Trophoblast cell (in vitro differentiated cells and primary cell): Measurements from ENCODE around the gene ABTB2.
A peak's percentile ranks its signal among the peaks of the same experiment; 100 is the strongest.

ENCODE experiments used
- DNase-seq, 2 donors: peaks; one replicate each; pipeline ENCODE4 v3.0.0-alpha.2; 2016
- H2AFZ ChIP-seq: 2 replicates; pipeline ENCODE4 v1.6.1; 2013; ENCODE audit warnings: low read length, moderate library complexity, mild to moderate bottlenecking; ENCODE audit not compliant: insufficient read depth, poor library complexity
- H2AK5ac ChIP-seq: 2 replicates; pipeline ENCODE4 v1.6.1; 2013; ENCODE audit warnings: mild to moderate bottlenecking, low read length
- H2BK120ac ChIP-seq: 2 replicates; pipeline ENCODE4 v1.6.1; 2013; ENCODE audit warnings: low read length, mild to moderate bottlenecking, moderate library complexity; ENCODE audit not compliant: insufficient read depth, poor library complexity
- H2BK12ac ChIP-seq: 2 replicates; pipeline ENCODE4 v1.6.1; 2013; ENCODE audit warnings: mild to moderate bottlenecking, low read length, moderate library complexity
- H2BK5ac ChIP-seq: 2 replicates; pipeline ENCODE4 v1.6.1; 2013; ENCODE audit warnings: low read length, low read depth, moderate library complexity, mild to moderate bottlenecking; ENCODE audit not compliant: poor library complexity
- H3K14ac ChIP-seq: 2 replicates; pipeline ENCODE4 v1.6.1; 2013; ENCODE audit warnings: mild to moderate bottlenecking, low read length
- H3K18ac ChIP-seq: 2 replicates; pipeline ENCODE4 v1.6.1; 2013; ENCODE audit warnings: mild to moderate bottlenecking, low read length
- H3K23ac ChIP-seq: 2 replicates; pipeline ENCODE4 v1.6.1; 2013; ENCODE audit warnings: low read length
- H3K27ac ChIP-seq: 2 replicates; pipeline ENCODE4 v1.5.1; 2013; ENCODE audit warnings: low read depth, mild to moderate bottlenecking, inconsistent platforms, low read length, moderate library complexity
- H3K27me3 ChIP-seq: 2 replicates; pipeline ENCODE4 v1.6.1; 2013; ENCODE audit warnings: inconsistent platforms, mild to moderate bottlenecking, low read length, moderate library complexity; ENCODE audit not compliant: insufficient read depth
- H3K36me3 ChIP-seq, 2 experiments: 1 replicate in 1 of 2; 2 replicates in 1 of 2; pipeline ENCODE4 v1.6.1; 2013; ENCODE audit warnings: low read length in 2 of 2, mild to moderate bottlenecking in 2 of 2, moderate library complexity in 1 of 2; ENCODE audit not compliant: insufficient read depth in 2 of 2, control insufficient read depth in 1 of 2
- H3K4ac ChIP-seq: 2 replicates; pipeline ENCODE4 v1.6.1; 2013; ENCODE audit warnings: low read depth, mild to moderate bottlenecking, low read length, moderate library complexity
- H3K4me1 ChIP-seq, 2 experiments: 1 replicate in 1 of 2; 2 replicates in 1 of 2; pipeline ENCODE4 v1.6.1; 2013; ENCODE audit warnings: low read length in 2 of 2, mild to moderate bottlenecking in 2 of 2, moderate library complexity in 1 of 2; ENCODE audit not compliant: insufficient read depth in 2 of 2, control insufficient read depth in 1 of 2
- H3K4me2 ChIP-seq: 2 replicates; pipeline ENCODE4 v1.6.1; 2013; ENCODE audit warnings: inconsistent platforms, mild to moderate bottlenecking, low read length, moderate library complexity
- H3K4me3 ChIP-seq: 2 replicates; pipeline ENCODE4 v1.5.1; 2013; ENCODE audit warnings: mild to moderate bottlenecking, low read depth, low read length, inconsistent platforms
- H3K79me1 ChIP-seq: one replicate; pipeline ENCODE4 v1.6.1; 2013; ENCODE audit warnings: low read length
- H3K79me2 ChIP-seq: 2 replicates; pipeline ENCODE4 v1.6.1; 2013; ENCODE audit warnings: low read length, mild to moderate bottlenecking; ENCODE audit not compliant: control insufficient read depth, insufficient read depth, poor library complexity
- H3K9ac ChIP-seq: 2 replicates; pipeline ENCODE4 v1.6.1; 2013; ENCODE audit warnings: mild to moderate bottlenecking, low read length
- H3K9me3 ChIP-seq: 2 replicates; pipeline ENCODE4 v1.6.1; 2013; ENCODE audit warnings: low read depth, mild to moderate bottlenecking, control low read depth, inconsistent platforms, low read length; ENCODE audit not compliant: insufficient read depth
- H4K12ac ChIP-seq: 2 replicates; pipeline ENCODE4 v1.6.1; 2013; ENCODE audit warnings: low read depth, mild to moderate bottlenecking, low read length, moderate library complexity
- H4K8ac ChIP-seq: 2 replicates; pipeline ENCODE4 v1.6.1; 2013; ENCODE audit warnings: low read depth, mild to moderate bottlenecking, low read length, moderate library complexity
- H4K91ac ChIP-seq: one replicate; pipeline ENCODE4 v1.6.1; 2013; ENCODE audit warnings: low read depth, mild to moderate bottlenecking, low read length, moderate library complexity
- WGBS: extraction: QIAGEN DNeasy Blood & Tissue Kit; methylation state at CpG from one replicate; pipeline ENCODE4 v1.1.7; 2013; ENCODE audit warnings: missing lambda C conversion rate; ENCODE audit not compliant: insufficient read length, insufficient coverage; ENCODE audit errors: extremely low coverage; 5-methylcytosine and 5-hydroxymethylcytosine counted together

ABTB2 gene

GRCh38 chr11:34331736-34332135 lies 26.1 kb downstream of the ABTB2 start:
- no peak overlapping the region for H4K91ac ChIP-seq
- no peaks in the 10 kb centered on the region for H3K79me1 ChIP-seq
- H3K36me3 ChIP-seq = no peaks in the 10 kb centered on the region
- H3K4me1 ChIP-seq = peaks cover 8 to 17% of the 10 kb centered on the region in 2 experiments
- H3K9ac ChIP-seq = no peak overlapping the region
- no peak overlapping the region for H3K18ac ChIP-seq
- H2AK5ac ChIP-seq = no peak overlapping the region
- H2AFZ ChIP-seq = no peak overlapping the region
- no peak overlapping the region for H2BK120ac ChIP-seq
- no peaks in the 10 kb centered on the region for H3K9me3 ChIP-seq
- no peak overlapping the region for H3K4me2 ChIP-seq
- no peak overlapping the region for H3K14ac ChIP-seq
- no peak overlapping the region for H3K23ac ChIP-seq
- no CpG with 5 or more reads among the region's 3 CpGs for WGBS
- DNase-seq = peak in 1 of 2 donors; percentile 65
- no peak overlapping the region for H3K27ac ChIP-seq
- H3K4me3 ChIP-seq = no peak overlapping the region
- no peaks in the 10 kb centered on the region for H3K27me3 ChIP-seq
- no peak overlapping the region for H3K4ac ChIP-seq
- H4K8ac ChIP-seq = no peak overlapping the region
- H2BK12ac ChIP-seq = no peak overlapping the region
- H3K79me2 ChIP-seq = no peaks in the 10 kb centered on the region
- no peak overlapping the region for H2BK5ac ChIP-seq
- H4K12ac ChIP-seq = no peak overlapping the region

GRCh38 chr11:34331329-34331728 lies 26.5 kb downstream of the ABTB2 start:
- Histone ChIP-seq H2BK5ac (no peak overlapping the region), H3K4me1 (peaks cover 8 to 17% of the 10 kb centered on the region in 2 experiments), H2BK12ac (no peak overlapping the region), H2BK120ac (no peak overlapping the region), H3K4me2 (no peak overlapping the region), H3K79me1 (no peaks in the 10 kb centered on the region), H3K9ac (no peak overlapping the region), H4K91ac (no peak overlapping the region), H3K4me3 (no peak overlapping the region), H2AFZ (no peak overlapping the region), H2AK5ac (no peak overlapping the region), H3K18ac (no peak overlapping the region), H3K4ac (no peak overlapping the region), H3K79me2 (no peaks in the 10 kb centered on the region), H3K23ac (no peak overlapping the region), H3K14ac (no peak overlapping the region), H3K27ac (no peak overlapping the region), H4K8ac (no peak overlapping the region), H3K27me3 (no peaks in the 10 kb centered on the region), H3K9me3 (no peaks in the 10 kb centered on the region), H3K36me3 (no peaks in the 10 kb centered on the region), H4K12ac (no peak overlapping the region)
- WGBS = no CpG with 5 or more reads among the region's 2 CpGs
- no peak for DNase-seq

- Histone ChIP-seq H4K8ac (no peak overlapping the region), H3K4me3 (no peak overlapping the region), H3K18ac (no peak overlapping the region), H3K23ac (no peak overlapping the region), H4K91ac (no peak overlapping the region), H2BK5ac (no peak overlapping the region), H2AK5ac (no peak overlapping the region), H3K27ac (no peak overlapping the region), H3K79me2 (no peaks in the 10 kb centered on the region), H2BK120ac (no peak overlapping the region), H4K12ac (no peak overlapping the region), H3K4ac (no peak overlapping the region), H3K4me2 (no peak overlapping the region), H3K4me1 (peaks cover 8 to 17% of the 10 kb centered on the region in 2 experiments), H2AFZ (no peak overlapping the region), H3K36me3 (no peaks in the 10 kb centered on the region), H3K14ac (no peak overlapping the region), H2BK12ac (no peak overlapping the region), H3K9me3 (no peaks in the 10 kb centered on the region), H3K9ac (no peak overlapping the region), H3K27me3 (no peaks in the 10 kb centered on the region), H3K79me1 (no peaks in the 10 kb centered on the region)
- no peak for DNase-seq
Measured at GRCh38 chr11:34330653-34331052, 27.2 kb downstream of the ABTB2 start.

GRCh38 chr11:34329876-34330275 lies 27.9 kb downstream of the ABTB2 start:
- WGBS = no CpG with 5 or more reads among the region's 2 CpGs
- no peak overlapping the region for H3K4ac ChIP-seq
- no peak for DNase-seq

GRCh38 chr11:34328632-34328910 lies 29.2 kb downstream of the ABTB2 start:
- H4K8ac ChIP-seq = no peak overlapping the region
- no peak overlapping the region for H2BK12ac ChIP-seq

More at GRCh38 chr11:34329876-34330275, 27.9 kb downstream of the ABTB2 start:
- Histone ChIP-seq H3K79me2 (no peaks in the 10 kb centered on the region), H2BK5ac (no peak overlapping the region), H3K9ac (no peak overlapping the region), H4K91ac (no peak overlapping the region), H3K14ac (no peak overlapping the region), H3K4me3 (no peak overlapping the region), H3K9me3 (no peaks in the 10 kb centered on the region), H3K4me1 (peaks cover 8 to 17% of the 10 kb centered on the region in 2 experiments), H2AK5ac (no peak overlapping the region), H3K4me2 (no peak overlapping the region), H2BK12ac (no peak overlapping the region), H3K23ac (no peak overlapping the region), H3K79me1 (no peaks in the 10 kb centered on the region), H4K8ac (no peak overlapping the region), H4K12ac (no peak overlapping the region), H3K36me3 (no peaks in the 10 kb centered on the region), H2AFZ (no peak overlapping the region), H3K18ac (no peak overlapping the region), H3K27me3 (no peaks in the 10 kb centered on the region), H3K27ac (no peak overlapping the region), H2BK120ac (no peak overlapping the region)

More at GRCh38 chr11:34328632-34328910, 29.2 kb downstream of the ABTB2 start:
- no peak overlapping the region for H3K4me3 ChIP-seq
- WGBS = no CpG with 5 or more reads among the region's 4 CpGs
- H4K91ac ChIP-seq = no peak overlapping the region
- no peak overlapping the region for H2BK5ac ChIP-seq
- H3K9me3 ChIP-seq = no peaks in the 10 kb centered on the region
- no peak overlapping the region for H3K18ac ChIP-seq
- H3K79me2 ChIP-seq = no peaks in the 10 kb centered on the region
- DNase-seq = no peak
- H3K14ac ChIP-seq = no peak overlapping the region
- no peak overlapping the region for H3K4me2 ChIP-seq
- H3K4ac ChIP-seq = no peak overlapping the region
- H3K27me3 ChIP-seq = no peaks in the 10 kb centered on the region
- H2AFZ ChIP-seq = no peak overlapping the region
- H3K36me3 ChIP-seq = no peaks in the 10 kb centered on the region
- H2AK5ac ChIP-seq = no peak overlapping the region
- no peak overlapping the region for H4K12ac ChIP-seq
- peaks cover 8 to 20% of the 10 kb centered on the region in 2 experiments for H3K4me1 ChIP-seq
- H3K23ac ChIP-seq = no peak overlapping the region
- H3K9ac ChIP-seq = no peak overlapping the region
- peaks cover 2% of the 10 kb centered on the region for H3K79me1 ChIP-seq
- no peak overlapping the region for H3K27ac ChIP-seq
- no peak overlapping the region for H2BK120ac ChIP-seq
